Ureter (tissue), 1 donor: ENCODE results near the gene TMEM131L. TPM values are rescaled to one million over a fixed set of nuclear protein-coding genes. Genes with fewer than 3 reads are reported as not detected.
A peak's percentile ranks its signal among the peaks of the same experiment; 100 is the strongest.
"Not testable (repeated sequence)": the region's sequence is repeated elsewhere in the genome, so short reads cannot be mapped to it uniquely, and the experiment has no call there.

ENCODE experiments used
- DNase-seq: peaks from one replicate; pipeline ENCODE4 v3.0.0-alpha.2; 2020; ENCODE audit warnings: low spot score
- total RNA-seq: library from RNA; stranded (reverse); gene quantifications from one replicate; pipeline ENCODE4 v1.2.4, GENCODE V29; 2023
- donor health status: DM: yes; HTN: yes; CAD: no.

TMEM131L gene, protein sequence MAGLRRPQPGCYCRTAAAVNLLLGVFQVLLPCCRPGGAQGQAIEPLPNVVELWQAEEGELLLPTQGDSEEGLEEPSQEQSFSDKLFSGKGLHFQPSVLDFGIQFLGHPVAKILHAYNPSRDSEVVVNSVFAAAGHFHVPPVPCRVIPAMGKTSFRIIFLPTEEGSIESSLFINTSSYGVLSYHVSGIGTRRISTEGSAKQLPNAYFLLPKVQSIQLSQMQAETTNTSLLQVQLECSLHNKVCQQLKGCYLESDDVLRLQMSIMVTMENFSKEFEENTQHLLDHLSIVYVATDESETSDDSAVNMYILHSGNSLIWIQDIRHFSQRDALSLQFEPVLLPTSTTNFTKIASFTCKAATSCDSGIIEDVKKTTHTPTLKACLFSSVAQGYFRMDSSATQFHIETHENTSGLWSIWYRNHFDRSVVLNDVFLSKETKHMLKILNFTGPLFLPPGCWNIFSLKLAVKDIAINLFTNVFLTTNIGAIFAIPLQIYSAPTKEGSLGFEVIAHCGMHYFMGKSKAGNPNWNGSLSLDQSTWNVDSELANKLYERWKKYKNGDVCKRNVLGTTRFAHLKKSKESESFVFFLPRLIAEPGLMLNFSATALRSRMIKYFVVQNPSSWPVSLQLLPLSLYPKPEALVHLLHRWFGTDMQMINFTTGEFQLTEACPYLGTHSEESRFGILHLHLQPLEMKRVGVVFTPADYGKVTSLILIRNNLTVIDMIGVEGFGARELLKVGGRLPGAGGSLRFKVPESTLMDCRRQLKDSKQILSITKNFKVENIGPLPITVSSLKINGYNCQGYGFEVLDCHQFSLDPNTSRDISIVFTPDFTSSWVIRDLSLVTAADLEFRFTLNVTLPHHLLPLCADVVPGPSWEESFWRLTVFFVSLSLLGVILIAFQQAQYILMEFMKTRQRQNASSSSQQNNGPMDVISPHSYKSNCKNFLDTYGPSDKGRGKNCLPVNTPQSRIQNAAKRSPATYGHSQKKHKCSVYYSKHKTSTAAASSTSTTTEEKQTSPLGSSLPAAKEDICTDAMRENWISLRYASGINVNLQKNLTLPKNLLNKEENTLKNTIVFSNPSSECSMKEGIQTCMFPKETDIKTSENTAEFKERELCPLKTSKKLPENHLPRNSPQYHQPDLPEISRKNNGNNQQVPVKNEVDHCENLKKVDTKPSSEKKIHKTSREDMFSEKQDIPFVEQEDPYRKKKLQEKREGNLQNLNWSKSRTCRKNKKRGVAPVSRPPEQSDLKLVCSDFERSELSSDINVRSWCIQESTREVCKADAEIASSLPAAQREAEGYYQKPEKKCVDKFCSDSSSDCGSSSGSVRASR (N-terminal part only)
- total RNA-seq = 12.1 TPM

DNA sequence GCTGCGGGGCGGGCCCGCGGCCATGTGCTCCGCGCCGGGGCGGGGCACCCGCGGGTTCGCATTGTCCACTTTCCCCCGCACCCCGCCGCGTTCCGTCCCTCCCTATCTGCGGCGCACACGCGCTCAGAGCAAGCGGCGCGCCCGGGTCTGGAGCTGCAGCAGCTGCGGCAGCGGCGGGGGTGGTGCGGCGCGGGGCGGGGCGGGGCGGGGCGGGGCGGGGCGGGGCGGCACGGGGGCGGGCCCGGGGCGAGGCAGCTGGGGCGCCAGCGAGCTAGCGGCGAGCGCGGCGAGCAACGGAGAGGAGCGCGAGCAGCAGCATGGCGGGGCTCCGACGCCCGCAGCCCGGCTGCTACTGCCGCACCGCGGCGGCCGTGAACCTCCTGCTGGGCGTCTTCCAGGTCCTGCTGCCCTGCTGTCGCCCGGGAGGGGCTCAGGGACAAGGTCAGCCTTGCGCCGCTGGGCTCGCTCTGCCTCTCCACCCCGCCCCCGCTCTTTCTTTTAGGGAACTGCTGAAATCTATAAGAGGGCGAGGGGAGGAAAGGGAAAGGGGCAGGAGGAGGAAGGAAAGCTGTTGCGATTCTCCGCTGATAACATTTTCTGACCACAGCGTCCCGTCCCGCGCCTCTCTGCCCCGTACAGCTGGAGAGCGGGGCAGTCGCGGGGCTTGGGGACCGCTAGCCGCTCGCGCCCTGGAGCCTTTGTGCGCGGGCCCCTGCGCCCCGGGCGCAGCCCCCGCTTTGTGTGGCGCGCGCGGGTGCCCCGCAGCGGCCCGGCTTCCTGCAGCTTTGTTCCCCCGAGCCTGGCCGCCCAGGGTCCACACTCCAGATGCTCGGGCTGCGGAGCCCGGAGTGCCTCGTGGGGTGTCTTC is at the start of gene TMEM131L:
Gene TMEM131L (plus strand): TSS at position 280 of the 868 bp plus-strand sequence. CDS start 38 bp downstream, at position 318.
- peak; percentile 61 for DNase-seq

DNA sequence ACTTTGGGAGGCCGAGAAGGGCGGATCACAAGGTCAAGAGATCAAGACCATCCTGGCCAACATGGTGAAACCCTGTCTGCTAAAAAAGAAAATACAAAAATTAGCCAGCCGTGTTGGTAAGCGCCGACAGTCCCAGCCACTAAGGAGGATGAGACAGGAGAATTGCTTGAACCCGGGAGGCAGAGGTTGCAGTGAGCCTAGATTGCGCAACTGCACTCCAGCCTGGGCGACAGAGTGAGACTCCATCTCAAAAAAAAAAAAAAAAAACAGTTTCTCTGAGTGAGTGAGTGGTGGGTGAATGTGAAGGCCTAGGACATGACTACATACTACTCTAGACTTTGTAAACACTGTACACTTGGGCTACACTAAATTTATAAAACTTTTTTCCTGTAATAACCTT is 49.7 kb upstream of the TMEM131L start:
- DNase-seq = not testable (repeated sequence)

GRCh38 chr4:153418121-153418520 is 48.0 kb upstream of the TMEM131L start:
- DNase-seq = no peak

- DNase-seq = no peak
Observed at GRCh38 chr4:153418558-153418957, 47.6 kb upstream of the TMEM131L start.

- no peak for DNase-seq
Observed at GRCh38 chr4:153419029-153419428, 47.1 kb upstream of the TMEM131L start.

GRCh38 chr4:153419673-153420278 is 46.4 kb upstream of the TMEM131L start:
- no peak for DNase-seq

DNA sequence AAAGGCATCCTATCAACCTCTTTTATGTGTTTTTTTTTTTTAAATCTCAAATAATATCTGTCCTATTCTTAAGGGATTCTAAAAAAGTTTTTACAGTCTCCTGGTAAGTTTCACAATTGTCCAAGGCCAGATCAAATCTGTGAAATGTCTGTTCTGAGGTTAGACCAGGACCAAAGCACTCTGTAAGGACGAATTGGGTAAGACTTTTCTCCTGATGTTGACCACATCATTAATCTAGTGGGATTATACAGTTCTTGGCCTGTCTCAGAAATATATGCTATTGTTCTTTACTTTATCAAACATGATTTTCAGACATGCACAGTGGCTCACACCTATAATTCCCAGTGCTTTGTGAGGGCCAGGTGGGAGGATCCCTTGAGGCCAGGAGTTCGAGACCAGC is 45.8 kb upstream of the TMEM131L start:
- no peak for DNase-seq

GRCh38 chr4:153421941-153422340 is 44.2 kb upstream of the TMEM131L start:
- DNase-seq = no peak

- DNase-seq = no peak
Observed at GRCh38 chr4:153426207-153426885, 39.8 kb upstream of the TMEM131L start.

GRCh38 chr4:153427363-153428071 is 38.6 kb upstream of the TMEM131L start:
- DNase-seq = no peak

GRCh38 chr4:153428941-153429475 is 37.2 kb upstream of the TMEM131L start:
- no peak for DNase-seq

DNA sequence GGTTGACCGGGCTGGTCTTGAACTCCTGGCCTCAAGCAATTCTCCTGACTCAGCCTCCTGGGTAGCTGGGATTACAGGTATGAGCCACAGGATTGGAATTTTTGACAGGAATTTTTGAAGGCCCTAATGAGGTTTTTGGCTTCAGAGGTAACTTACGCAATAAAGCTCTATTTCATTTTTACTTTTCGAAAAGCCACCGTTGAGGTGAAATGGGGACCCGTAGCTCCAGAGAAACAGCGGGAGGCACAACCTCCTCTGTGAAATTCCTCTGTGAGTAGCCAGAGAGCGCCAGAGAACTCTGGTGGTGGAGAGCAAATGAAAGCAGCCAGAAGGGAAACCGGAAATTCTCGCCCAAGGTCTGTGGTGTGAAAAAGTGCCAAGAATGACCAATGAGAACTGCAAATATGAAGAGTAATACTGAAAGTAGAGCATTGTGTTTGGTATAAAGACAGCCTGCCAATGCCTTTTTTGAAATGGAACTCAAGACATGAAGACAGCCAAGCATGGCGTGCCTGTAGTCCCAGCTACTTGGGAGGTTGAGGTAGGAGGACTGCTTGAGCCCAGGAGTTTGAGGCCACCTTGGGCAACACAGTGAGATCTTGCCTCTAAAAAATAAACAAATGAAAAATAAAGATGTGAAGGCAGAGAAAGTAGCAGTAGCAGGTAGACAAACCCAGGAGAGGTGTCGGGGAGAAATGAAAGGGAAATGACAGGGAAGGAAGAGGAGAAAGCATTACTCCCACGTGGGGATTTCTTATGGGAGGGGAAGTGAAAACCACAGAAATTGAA is 33.0 kb upstream of the TMEM131L start:
- peak; percentile 56 for DNase-seq

DNA sequence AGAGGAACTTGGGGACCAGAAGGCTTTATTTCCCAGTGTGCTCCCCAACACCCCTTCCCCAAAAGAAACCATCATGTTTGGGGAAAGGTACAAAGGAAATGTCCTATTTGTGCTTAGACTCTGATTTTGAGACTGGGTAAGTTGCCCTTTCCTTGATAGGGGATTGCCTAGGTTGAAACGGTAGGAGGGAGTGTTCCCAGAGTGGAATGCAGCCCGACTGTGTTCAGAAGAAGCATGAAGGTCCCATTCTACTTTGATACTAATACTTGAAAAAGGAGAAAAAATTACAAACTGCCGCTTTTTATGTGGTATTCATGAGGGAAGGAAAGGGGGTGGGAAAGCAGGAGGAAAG is 32.4 kb upstream of the TMEM131L start:
- no peak for DNase-seq

DNA sequence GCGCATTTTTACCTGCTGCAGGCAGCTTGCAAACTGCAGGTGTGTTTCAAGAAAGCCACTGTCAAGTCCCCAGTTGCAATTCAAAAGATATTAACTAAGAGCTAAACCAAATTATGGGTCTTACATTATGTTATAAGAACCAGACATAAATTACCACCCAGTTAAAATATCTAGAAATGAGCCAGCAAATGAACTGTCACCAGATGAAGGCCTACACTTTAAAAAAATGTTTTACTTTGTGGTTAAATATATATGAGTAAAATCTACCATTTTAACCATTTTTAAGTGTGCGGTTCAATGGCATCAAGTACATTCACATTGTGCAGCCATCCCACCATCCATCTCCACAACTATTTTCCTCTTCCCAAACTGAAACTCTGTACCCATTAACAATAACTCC is 32.0 kb upstream of the TMEM131L start:
- no peak for DNase-seq

DNA sequence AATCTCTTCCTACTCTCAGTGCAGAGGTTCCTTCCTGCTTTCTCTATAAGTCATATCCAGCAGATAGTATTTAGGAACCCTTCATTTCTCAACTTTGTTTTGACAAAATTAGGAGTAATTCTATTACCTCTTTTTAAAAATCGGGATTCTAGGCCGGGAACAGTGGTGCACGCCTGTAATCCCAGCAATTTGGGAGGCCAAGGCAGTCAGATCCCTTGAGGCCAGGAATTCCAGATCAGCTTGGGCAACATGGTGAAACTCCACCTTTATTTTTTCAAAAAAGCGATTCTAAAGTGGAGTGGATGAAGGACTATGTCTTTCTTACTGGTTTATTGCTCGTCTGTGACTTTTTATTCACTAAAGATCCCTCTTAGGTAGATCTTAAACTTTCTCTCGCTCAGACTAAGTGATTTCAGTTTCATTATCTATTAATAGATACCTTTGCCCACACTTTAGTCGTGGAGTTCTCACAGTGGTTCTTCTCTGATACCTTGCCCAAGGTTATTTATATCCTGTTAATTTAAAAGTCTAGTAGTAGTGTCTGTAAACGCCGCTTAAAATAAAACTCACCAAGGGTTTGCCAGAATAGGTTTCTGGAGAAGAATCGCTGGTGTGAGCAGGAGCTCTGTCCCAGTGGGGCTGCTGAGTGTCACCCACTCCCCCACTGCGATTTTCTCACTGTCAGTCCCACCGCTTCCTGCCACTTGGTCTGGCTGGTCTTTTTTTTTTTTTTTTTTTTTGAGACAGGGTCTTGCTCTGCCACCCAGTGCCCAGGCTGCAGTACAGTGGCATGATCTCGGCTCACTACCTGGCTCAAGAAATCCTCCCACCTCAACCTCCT is 27.0 kb upstream of the TMEM131L start:
- no peak for DNase-seq

DNA sequence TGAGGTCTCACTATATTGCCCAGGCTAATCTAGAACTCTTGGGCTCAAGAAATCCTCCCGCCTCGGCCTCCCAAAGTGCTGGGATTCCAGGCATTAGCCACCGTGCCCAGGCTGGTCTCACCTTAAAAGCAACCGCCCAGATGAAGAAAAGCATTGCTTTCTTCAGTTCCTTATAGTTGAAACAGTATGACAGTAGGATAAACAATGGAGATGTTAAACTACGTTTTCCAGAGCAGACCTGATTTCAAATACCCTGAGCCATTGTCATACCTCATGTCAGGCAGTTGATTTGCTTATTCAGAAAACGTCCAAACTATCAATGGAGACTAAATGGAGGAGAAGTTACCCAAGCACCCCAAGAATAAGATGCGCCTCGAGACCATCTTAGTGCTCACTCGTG is 26.3 kb upstream of the TMEM131L start:
- no peak for DNase-seq

DNA sequence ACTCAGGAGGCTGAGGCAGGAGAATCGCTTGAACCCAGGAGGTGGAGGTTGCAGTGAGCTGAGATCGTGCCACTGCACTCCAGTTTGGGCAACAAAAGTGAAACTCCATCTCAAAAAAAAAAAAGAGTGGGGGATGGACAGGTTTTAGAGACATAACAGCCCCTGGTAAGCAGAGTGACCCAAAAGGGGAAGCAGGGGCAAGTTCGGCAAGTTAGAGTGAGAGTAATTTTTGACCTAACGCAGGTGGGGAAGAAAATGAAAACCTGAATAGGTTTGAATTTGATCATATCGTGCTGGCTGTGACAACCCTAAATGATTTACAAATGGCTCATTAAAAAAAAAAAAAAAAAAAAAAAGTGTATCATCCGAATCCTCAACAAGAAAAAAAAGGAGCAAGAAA is 25.7 kb upstream of the TMEM131L start:
- DNase-seq = no peak
